MCF 10A (cell line): ENCODE results near the gene TAMM41. TPM values are rescaled to one million over a fixed set of nuclear protein-coding genes. Genes with fewer than 3 reads are reported as not detected.
"Not testable (repeated sequence)": the region's sequence is repeated elsewhere in the genome, so short reads cannot be mapped to it uniquely, and the experiment has no call there.

Experiments used
- Bru-seq: library from RNA; stranded (reverse); fragments of 400-500 nt; gene quantifications from one replicate; lab custom pipeline; 2021; lab: Mats Ljungman, UMichigan
- BruChase-seq, 2 experiments: library from RNA; stranded (reverse); fragments of 400-500 nt; gene quantifications; one replicate each; lab custom pipeline; 2021; lab: Mats Ljungman, UMichigan
- BruUV-seq: library from RNA; stranded (reverse); fragments of 400-500 nt; replicated peaks from 2 replicates; lab custom pipeline; 2021; lab: Mats Ljungman, UMichigan
- CTCF ChIA-PET: fragments of 300-600 bp; sonication (Branson Sonifier 250); formaldehyde crosslinking; extraction: SDS; loops from one replicate; lab custom pipeline; 2021; ENCODE audit warnings: antibody characterized with exemption, inconsistent platforms; lab: Yijun Ruan, JAX
- POLR2A ChIA-PET: fragments of 300-600, 350-650 bp; sonication (Branson Sonifier 250); formaldehyde crosslinking; extraction: SDS; loops from one replicate; lab custom pipeline; 2020; ENCODE audit warnings: antibody characterized with exemption, inconsistent platforms; lab: Yijun Ruan, JAX
- DNase-seq: peaks from one replicate; pipeline ENCODE4 v3.0.0-alpha.2; 2018; ENCODE audit not compliant: unreplicated experiment
- H3K27ac Mint-ChIP-seq: one replicate; pipeline ENCODE4 v1.8.0; 2022; ENCODE audit warnings: mild to moderate bottlenecking, low read depth, mixed read lengths; ENCODE audit not compliant: unreplicated experiment
- H3K27me3 Mint-ChIP-seq: one replicate; pipeline ENCODE4 v1.8.0; 2022; ENCODE audit warnings: mixed read lengths; ENCODE audit not compliant: insufficient read depth, unreplicated experiment
- H3K36me3 Mint-ChIP-seq: one replicate; pipeline ENCODE4 v1.8.0; 2022; ENCODE audit warnings: mild to moderate bottlenecking, moderate library complexity, mixed read lengths; ENCODE audit not compliant: insufficient read depth, unreplicated experiment
- H3K4me1 Mint-ChIP-seq: one replicate; pipeline ENCODE4 v1.8.0; 2022; ENCODE audit warnings: mixed read lengths; ENCODE audit not compliant: insufficient read depth, unreplicated experiment
- H3K4me3 Mint-ChIP-seq: one replicate; pipeline ENCODE4 v1.8.0; 2022; ENCODE audit warnings: mild to moderate bottlenecking, moderate library complexity, mixed read lengths; ENCODE audit not compliant: unreplicated experiment
- H3K9me3 Mint-ChIP-seq: one replicate; pipeline ENCODE4 v1.8.0; 2022; ENCODE audit warnings: mixed read lengths; ENCODE audit not compliant: unreplicated experiment
- CTCF ChIP-seq: fragments of 200-600 bp; IDR thresholded peaks from one replicate; pipeline ENCODE4 v1.8.0; 2022; ENCODE audit warnings: antibody characterized with exemption, mild to moderate bottlenecking; ENCODE audit not compliant: unreplicated experiment
- intact Hi-C: fragments of 100-400 bp; cut with micrococcal nuclease; formaldehyde crosslinking; loops from 2 replicates; pipeline ENCODE4 v1.14.1; 2022
- long read RNA-seq: library from polyadenylated mRNA; stranded (forward); transcript quantifications from one replicate; pipeline ENCODE4 v2.0.0, GENCODE V29; 2022
- total RNA-seq: library from RNA; stranded (reverse); gene quantifications from 2 replicates; pipeline ENCODE4 v1.2.3, GENCODE V29; 2022

TAMM41 gene
- total RNA-seq (19.8 and 26.2 TPM in 2 replicates), Bru-seq, nascent RNA (percentile 78 among the genes with signal in this experiment), BruChase-seq, experiment 1, labeled RNA remaining after a 6-hour chase (percentile 68 among the genes with signal in this experiment), BruChase-seq, experiment 2, labeled RNA remaining after a 2-hour chase (percentile 85 among the genes with signal in this experiment)
- long read RNA-seq, transcript TAMM41-206 (8 exons, 1,213 nt): major isoform, 27 of 34 reads
- long read RNA-seq, partial matches to known transcripts: 1 of 34 reads
- long read RNA-seq, other reads (novel, unspliced or antisense): 5 of 34 reads

GRCh38 chr3:11846281-11847266, at the start of gene TAMM41:
TSS of gene TAMM41 (minus strand) at chr3:11846885. CDS start at chr3:11846636, 249 bp downstream.
- Mint-ChIP-seq H3K27ac (peak within 1 kb of the TSS; percentile 94), H3K27me3 (peaks cover 3% of the 10 kb centered on the region), H3K4me3 (peak within 1 kb of the TSS; percentile 99), H3K4me1 (peaks cover 18% of the 10 kb centered on the region), H3K36me3 (peaks cover 31% of the 10 kb centered on the region), H3K9me3 (no peaks in the 10 kb centered on the region)
- intact Hi-C loops: loop anchor here (5.0 kb wide), 1 partner anchor 464 kb away; no protein-coding TSS in a partner anchor
- BruUV-seq: no TSS peak
- DNase-seq: peak; percentile 90
- ChIA-PET CTCF (interaction anchor here (0.6 to 2.5 kb wide), 12 partner anchors 9 to 871 kb away, joined by 3 to 14 read pairs (median 4); no protein-coding TSS in a partner anchor), POLR2A (interaction anchor here (0.5 to 2.1 kb wide), 19 partner anchors 9 to 637 kb away, joined by 3 to 8 read pairs (median 4); partner anchors contain the start of gene VGLL4)
- TF ChIP-seq CTCF: peak; percentile 51

GRCh38 chr3:11878837-11879236, 32.2 kb upstream of the TAMM41 start:
- no peak for TF ChIP-seq CTCF
- Mint-ChIP-seq H3K4me3 (no peak overlapping the region), H3K4me1 (no peaks in the 10 kb centered on the region), H3K36me3 (no peaks in the 10 kb centered on the region), H3K27ac (no peak overlapping the region), H3K9me3 (no peaks in the 10 kb centered on the region), H3K27me3 (peaks cover 43% of the 10 kb centered on the region)
- CTCF ChIA-PET: interaction anchor here (0.9 kb wide), 1 partner anchor 42 kb away, joined by 3 read pairs; no protein-coding TSS in a partner anchor
- no TSS peak for BruUV-seq
- intact Hi-C loops: no loop called here
- DNase-seq: no peak
- POLR2A ChIA-PET: no interaction called here

- H3K4me1 Mint-ChIP-seq, POLR2A ChIA-PET, H3K36me3 Mint-ChIP-seq, intact Hi-C loops, H3K9me3 Mint-ChIP-seq, H3K4me3 Mint-ChIP-seq, H3K27ac Mint-ChIP-seq, BruUV-seq, DNase-seq: not testable (repeated sequence)
- H3K27me3 Mint-ChIP-seq: peaks cover 63% of the 10 kb centered on the region
- CTCF ChIA-PET: interaction anchor here (0.7 kb wide), 1 partner anchor 41 kb away, joined by 3 read pairs; no protein-coding TSS in a partner anchor
Measured at GRCh38 chr3:11874707-11875106, 28.0 kb upstream of the TAMM41 start.

- H3K9me3 Mint-ChIP-seq, H3K27ac Mint-ChIP-seq, CTCF ChIA-PET, DNase-seq, intact Hi-C loops, BruUV-seq, H3K4me3 Mint-ChIP-seq, POLR2A ChIA-PET, H3K36me3 Mint-ChIP-seq, H3K4me1 Mint-ChIP-seq: not testable (repeated sequence)
- H3K27me3 Mint-ChIP-seq: peaks cover 78% of the 10 kb centered on the region
Measured at GRCh38 chr3:11863739-11864138, 17.1 kb upstream of the TAMM41 start.

GRCh38 chr3:11862584-11862983, 15.9 kb upstream of the TAMM41 start:
- H3K4me1 Mint-ChIP-seq, CTCF ChIA-PET, POLR2A ChIA-PET, H3K27ac Mint-ChIP-seq, H3K36me3 Mint-ChIP-seq, BruUV-seq, DNase-seq, H3K4me3 Mint-ChIP-seq, H3K9me3 Mint-ChIP-seq, intact Hi-C loops: not testable (repeated sequence)
- H3K27me3 Mint-ChIP-seq: peaks cover 89% of the 10 kb centered on the region

GRCh38 chr3:11862145-11862544, 15.5 kb upstream of the TAMM41 start:
- CTCF ChIA-PET, POLR2A ChIA-PET, H3K36me3 Mint-ChIP-seq, H3K27ac Mint-ChIP-seq, H3K4me3 Mint-ChIP-seq, H3K4me1 Mint-ChIP-seq, BruUV-seq, H3K9me3 Mint-ChIP-seq, DNase-seq, intact Hi-C loops: not testable (repeated sequence)
- H3K27me3 Mint-ChIP-seq: peaks cover 94% of the 10 kb centered on the region

- intact Hi-C loops, H3K4me3 Mint-ChIP-seq, BruUV-seq, CTCF ChIA-PET, DNase-seq, H3K4me1 Mint-ChIP-seq, H3K27ac Mint-ChIP-seq, H3K9me3 Mint-ChIP-seq, POLR2A ChIA-PET, H3K36me3 Mint-ChIP-seq: not testable (repeated sequence)
- peaks cover 74% of the 10 kb centered on the region for H3K27me3 Mint-ChIP-seq
Measured at GRCh38 chr3:11860213-11860612, 13.5 kb upstream of the TAMM41 start.
